SW 1271 (cell line): ENCODE results near the gene SLFN12.
"Not testable (repeated sequence)": the region's sequence is repeated elsewhere in the genome, so short reads cannot be mapped to it uniquely, and the experiment has no call there.

Source experiments
- DNase-seq, 2 experiments: peaks; one replicate each; lab custom pipeline; 2025; lab: John Stamatoyannopoulos, UW

The SLFN12 gene

GRCh38 chr17:35432176-35433074 is at the start of gene SLFN12:
SLFN12 (minus strand) TSS chr17:35432500; CDS start chr17:35423028, 9,472 bp downstream.
- peak; percentile 86 to 96 for DNase-seq

- no peak for DNase-seq
Observed at GRCh38 chr17:35479271-35479670, 47.0 kb upstream of the SLFN12 start.

- DNase-seq = no peak
Observed at GRCh38 chr17:35477248-35477647, 44.9 kb upstream of the SLFN12 start.

- DNase-seq = no peak
Observed at GRCh38 chr17:35476283-35476820, 44.1 kb upstream of the SLFN12 start.

GRCh38 chr17:35468475-35468874 is 36.2 kb upstream of the SLFN12 start:
- DNase-seq = no peak

GRCh38 chr17:35467824-35468223 is 35.5 kb upstream of the SLFN12 start:
- DNase-seq = no peak

- no peak for DNase-seq
Observed at GRCh38 chr17:35460354-35460851, 28.1 kb upstream of the SLFN12 start.

- DNase-seq = not testable (repeated sequence)
Observed at GRCh38 chr17:35454035-35454434, 21.7 kb upstream of the SLFN12 start.

GRCh38 chr17:35453171-35453570 is 20.9 kb upstream of the SLFN12 start:
- DNase-seq = no peak

GRCh38 chr17:35449371-35449931 is 17.2 kb upstream of the SLFN12 start:
- DNase-seq = no peak

- DNase-seq = no peak
Observed at GRCh38 chr17:35448899-35449227, 16.6 kb upstream of the SLFN12 start.

GRCh38 chr17:35448214-35448898 is 16.1 kb upstream of the SLFN12 start, which contains the start of gene SLFN13:
SLFN13 (minus strand) TSS chr17:35448766; CDS start chr17:35445680, 3,086 bp downstream.
- peak; percentile 35 to 84 for DNase-seq

- no peak for DNase-seq
Observed at GRCh38 chr17:35447499-35447898, 15.2 kb upstream of the SLFN12 start.

GRCh38 chr17:35438433-35438832 is 6.1 kb upstream of the SLFN12 start:
- DNase-seq = no peak

- DNase-seq = peak; percentile 92 to 97
Observed at GRCh38 chr17:35433075-35433894, 985 bp upstream of the SLFN12 start.

GRCh38 chr17:35429702-35430101 is 2.6 kb downstream of the SLFN12 start:
- DNase-seq = no peak

GRCh38 chr17:35428229-35428628 is 4.1 kb downstream of the SLFN12 start:
- no peak for DNase-seq

- no peak for DNase-seq
Observed at GRCh38 chr17:35423761-35424160, 8.5 kb downstream of the SLFN12 start.

GRCh38 chr17:35421069-35421468 is 11.2 kb downstream of the SLFN12 start:
- not testable (repeated sequence) for DNase-seq

- no peak for DNase-seq
Observed at GRCh38 chr17:35416659-35417058, 15.6 kb downstream of the SLFN12 start.

GRCh38 chr17:35414707-35415106 is 17.6 kb downstream of the SLFN12 start:
- not testable (repeated sequence) for DNase-seq
